Stimulated activated CD4-positive, alpha-beta T cell treated with anti-CD3 and anti-CD28 coated beads, Interleukin-1b, Interleukin-23, amount 100 ng/mL, for 48 hours (primary cell): ENCODE measurements around the gene ANKH.
A peak's percentile ranks its signal among the peaks of the same experiment; 100 is the strongest.

ENCODE experiments used
- DNase-seq: peaks from one replicate; pipeline ENCODE4 v3.0.0-alpha.2; 2020

ANKH gene

DNA sequence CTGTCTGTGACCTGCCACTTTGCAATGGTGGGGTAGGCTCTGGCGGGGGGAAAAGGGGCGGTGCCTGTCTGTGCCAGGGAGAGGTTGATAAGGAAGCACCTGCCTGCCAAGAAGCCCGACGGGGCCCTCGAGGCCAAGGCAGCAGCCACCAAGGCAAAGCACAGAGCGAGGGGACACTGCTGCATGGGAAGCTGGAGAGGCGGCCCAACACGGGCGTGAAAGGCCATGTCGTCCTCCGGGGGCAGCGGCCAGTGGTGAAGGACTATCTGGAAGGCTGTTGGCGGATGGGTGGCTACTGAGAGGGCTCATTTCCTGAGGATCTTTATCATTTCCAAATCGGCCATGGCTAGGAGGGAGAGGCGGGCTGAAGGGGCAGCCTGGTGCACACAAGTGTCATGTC is 140.7 kb downstream of the ANKH start:
- no peak for DNase-seq

DNA sequence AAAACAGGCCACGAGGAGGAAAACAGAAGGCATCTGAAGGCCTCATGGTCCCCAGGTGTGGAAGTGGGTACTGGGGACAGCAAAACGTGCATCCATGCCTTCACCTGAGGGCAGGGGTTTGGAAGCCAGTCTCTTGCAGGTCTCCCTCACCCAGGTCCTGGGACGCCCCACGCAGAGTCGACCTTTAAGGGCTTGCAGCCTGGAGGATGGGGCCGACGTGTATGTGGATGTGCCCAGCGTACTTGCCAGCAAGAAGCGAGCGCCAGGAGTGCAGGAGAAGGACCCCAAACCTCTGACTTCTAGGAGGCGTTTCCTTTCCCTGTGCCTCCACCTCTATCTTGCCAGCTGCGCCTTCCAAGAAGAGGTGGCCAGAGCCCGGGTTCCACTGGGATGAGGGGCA is 141.1 kb downstream of the ANKH start:
- DNase-seq: no peak

DNA sequence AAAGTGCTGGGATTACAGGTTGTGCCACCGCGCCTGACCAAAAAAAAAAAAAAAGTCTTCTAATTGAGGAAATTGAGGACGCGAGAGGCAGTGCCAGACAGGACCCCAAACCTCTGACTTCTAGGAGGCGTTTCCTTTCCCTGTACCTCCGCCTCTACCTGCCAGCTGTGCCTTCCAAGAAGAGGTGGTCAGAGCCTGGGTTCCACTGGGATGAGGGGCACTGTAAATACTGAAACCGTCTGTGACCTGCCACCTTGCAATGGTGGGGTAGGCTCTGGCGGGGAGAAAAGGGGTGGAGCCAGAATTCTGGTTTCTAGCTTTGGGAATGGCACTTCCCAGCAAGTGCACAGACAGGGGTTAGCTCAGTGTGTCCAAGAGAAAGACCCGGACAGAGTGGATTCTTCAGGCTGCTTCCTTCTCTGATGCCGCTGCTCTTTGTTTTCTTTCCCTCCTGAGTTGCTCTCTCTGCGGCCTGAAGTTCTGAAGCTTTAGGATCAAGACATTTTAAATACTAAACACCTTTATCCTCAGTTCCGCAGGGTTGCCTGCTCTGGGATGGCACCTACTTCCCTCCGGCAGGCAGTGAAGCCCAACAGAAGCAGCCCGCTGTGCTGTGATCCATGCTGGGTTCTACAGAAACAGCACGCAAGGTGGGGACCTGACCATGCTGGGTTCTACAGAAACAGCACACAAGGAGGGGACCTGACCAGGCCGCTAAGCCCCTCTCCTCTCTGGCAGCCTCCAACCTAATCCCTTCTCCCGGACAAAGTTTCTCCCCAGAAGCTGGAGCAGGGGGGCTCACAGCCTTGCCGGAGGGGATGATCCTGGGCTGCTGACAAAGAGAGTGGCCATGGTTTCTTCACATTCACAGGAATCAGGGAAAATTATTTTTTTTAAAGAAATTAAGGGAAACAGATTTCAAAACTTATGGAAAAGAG is 141.9 kb downstream of the ANKH start:
- no peak for DNase-seq

DNA sequence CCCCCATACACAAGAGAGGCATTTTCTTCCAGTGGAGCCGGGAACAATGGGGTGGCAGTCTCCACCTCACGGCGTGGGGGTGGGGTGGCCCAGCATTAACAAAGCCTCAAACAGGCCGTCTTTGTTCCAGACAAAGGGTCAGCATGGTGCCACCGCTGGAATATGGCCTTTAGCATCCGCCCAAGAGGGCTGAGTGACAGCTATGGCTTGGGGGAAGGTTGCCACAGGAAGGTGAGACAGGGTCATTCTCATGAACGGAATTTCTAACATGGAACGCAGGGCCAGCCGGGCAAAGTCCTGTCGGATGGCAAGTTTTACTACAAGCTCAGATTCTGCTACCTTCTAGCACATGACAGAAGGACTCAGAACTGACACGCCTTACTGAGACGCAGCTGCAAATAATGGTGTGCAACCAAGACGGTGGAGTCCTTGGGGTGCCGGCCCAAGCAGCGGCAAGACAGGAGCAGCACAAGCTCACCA is 143.1 kb downstream of the ANKH start:
- no peak for DNase-seq

DNA sequence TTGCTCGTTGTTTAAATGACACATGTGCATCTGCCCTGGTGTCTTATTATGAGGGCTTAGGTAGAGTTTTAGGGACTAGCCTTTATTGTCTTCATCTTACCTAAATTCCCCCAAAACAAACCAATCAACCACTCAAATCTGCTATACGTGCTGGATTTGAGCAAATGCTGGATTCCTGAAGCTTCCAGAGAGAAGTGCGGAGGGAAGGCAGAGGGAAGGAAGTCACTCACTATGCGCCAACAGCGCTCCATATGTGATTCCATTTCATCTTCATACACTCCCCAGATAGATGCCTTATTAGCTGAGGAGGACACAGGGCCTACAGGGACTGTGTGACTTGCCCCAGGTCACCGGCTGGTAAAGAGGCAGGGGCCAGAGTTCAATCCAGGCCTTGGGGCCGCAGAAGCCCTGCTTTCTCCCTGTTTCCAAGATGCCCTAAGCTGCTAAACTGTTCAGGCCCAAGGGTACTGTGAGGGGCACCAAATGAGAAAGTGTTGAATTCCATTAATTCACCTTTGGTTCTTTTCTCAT is 143.6 kb downstream of the ANKH start:
- DNase-seq: no peak

DNA sequence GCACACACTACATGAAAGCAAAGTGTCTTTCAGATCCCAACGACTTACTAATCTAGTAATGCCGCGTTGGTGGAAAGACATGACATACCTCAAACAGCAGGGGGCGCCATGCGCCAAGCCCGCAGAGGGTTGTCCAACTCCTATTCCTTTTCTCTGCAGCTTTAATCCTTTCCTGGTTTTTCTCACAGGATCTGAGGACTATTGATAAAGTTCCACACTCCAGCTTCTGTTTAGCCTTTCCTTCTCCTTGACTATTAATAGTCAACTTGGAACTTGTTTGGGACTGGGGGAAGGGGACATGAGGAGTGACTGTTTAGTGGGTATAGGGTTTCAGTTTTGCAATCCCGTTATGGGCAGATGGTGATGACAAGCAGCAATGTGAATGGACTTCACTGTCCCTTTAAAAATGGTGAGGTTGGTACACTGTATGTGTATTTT is 144.1 kb downstream of the ANKH start:
- DNase-seq: peak; percentile 70

DNA sequence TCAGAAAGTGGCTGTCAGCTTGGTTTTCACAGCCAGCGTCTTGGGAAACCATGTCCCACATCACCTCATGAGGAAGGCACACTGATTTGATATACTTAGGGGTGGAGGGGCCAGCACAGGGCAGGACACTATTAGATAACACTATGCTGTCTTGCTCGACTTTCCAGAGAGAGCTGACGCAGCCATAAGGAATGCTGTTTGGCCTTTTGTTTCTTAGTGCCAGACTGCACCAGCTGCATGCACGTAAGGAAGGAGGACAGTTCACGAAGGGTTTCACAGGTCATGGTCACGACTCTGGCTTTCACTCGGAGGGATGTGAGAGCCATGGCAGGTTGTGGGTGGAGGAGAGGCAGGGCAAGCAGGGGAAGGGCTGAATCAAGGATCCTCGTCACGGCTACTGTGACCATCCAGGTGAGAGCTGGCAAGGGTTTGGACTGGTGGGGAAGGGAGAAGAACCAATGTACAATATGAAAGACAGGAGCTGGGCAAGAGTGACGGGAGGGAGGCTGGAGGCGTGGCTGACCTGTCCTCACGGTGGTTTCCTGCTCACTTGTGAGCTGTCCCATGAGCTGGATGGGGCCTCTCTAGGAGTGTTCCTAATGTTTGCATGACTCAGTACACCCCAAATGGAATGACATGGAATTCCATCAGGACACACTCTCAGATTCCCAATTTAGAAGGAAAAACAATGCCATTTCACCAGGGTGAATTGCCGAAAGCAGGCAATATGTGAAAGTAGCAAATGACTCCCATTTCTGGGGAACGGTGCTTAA is 145.3 kb downstream of the ANKH start:
- no peak for DNase-seq

DNA sequence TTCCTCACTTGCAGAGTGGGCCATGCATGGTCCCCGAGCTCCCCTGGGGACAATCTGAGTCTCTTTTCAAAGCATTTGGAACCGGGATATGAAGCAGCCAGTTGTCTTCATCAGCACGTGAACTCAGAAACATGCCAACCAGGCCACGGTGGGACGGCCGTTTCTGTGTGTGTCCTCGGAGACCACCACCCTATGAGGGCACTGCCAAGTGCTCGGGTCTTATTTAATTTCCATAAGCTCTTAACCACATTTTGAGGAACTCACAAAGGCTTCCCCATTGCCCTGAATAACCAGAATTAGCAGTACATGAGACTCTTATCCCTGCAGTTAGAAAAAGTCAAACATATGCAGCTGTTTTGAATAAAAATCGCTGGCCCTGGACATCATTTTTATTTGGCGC is 146.9 kb downstream of the ANKH start:
- DNase-seq: no peak

DNA sequence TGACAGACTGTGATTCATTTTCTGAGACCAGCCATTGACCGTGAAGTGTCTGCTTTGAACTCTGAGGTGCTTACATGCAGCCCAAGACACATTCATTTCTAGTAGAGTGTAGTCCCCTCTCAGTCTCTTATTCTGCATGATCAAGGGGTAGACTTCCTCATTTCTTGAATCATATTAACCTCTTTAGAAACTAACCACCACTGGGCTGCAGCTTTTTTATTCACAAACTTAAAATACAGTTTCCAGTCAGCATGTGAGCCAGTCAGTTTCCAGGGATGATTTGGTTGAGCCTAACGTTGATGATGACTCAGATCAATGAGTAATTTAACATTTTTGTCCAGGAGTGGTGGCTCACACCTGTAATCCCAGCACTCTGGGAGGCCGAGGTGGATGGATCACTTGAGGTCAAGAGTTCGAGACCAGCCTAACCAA is 147.9 kb downstream of the ANKH start:
- DNase-seq: peak; percentile 37

DNA sequence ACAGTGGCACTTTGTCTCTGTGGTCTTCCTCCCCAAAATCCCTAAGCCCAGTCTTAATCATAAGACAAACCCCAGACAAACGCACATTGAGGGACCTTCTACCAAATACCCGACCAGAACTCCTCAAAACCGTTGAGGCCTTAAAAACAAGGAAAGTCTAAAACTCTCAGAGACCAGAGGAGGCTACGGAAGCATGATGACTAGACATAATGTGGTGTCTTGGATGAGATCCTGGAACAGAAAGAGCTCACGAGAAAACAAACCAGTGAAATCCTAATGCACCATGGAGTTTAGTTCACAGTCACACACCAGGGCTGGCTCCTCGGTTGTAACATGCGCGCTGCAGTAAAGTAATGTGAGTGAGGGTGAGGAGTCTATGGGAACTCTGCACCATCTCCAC is 148.7 kb downstream of the ANKH start:
- DNase-seq: no peak

DNA sequence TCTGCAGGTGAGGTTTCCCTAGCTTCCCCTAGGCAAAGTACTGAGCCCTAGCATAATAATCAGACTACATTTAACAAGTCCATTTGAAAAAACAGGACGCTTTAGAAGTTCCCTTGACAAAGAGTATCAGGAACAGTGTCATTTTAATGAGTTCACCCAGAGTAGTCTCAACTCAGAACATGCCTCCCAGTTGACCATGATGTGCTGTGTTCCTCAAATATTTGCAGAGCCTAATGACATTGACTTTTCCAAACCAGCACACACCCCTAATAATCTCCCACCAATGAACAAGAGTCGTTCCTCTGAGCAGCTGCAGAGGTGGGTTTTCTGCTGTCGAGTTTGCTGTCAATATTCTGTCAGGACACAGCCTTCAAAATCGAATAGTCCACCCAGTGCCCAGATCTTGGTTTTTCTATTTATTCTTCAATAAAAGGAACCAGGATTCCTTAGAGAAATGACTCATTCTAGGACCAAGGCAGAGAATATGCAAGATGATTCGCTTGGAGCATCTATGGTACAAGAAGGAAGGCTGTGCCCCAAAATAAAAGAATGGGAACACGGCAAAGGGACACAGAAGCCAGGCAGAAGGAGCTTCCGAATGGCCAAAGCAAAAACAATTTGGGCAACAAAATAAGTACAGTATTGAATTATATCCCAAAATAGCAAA is 149.5 kb downstream of the ANKH start:
- DNase-seq: no peak

DNA sequence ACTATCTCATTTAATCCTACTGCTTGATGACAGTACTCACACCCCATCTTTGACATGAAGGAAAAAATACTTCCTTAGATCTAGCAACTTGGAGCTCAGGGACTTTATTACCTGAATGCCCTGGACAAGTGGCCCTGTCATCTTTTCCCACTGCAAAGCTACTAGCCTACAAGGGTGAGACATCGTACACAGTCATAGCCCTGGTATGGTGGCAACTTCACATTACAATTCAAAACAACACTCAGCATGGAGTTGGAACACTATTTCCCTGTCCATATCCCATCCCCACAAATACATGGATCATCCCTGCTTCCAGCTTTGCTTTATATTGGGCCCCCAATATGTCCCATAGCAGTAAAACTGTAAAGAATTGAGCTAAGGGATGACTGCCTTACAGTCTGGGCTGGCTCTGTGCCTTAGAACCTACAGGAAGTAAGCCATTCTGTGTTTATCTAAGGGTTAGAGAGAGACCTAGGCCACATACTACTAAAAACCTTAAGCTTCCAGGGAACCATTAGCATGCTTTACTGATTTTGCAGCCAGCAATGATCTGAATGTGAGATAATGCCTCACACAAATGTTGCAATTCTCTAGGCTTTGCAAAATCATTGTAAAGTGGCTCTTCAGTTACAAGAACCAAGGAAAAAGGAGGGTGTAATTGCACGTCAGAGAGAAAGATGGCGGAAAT is 151.2 kb downstream of the ANKH start:
- DNase-seq: no peak

DNA sequence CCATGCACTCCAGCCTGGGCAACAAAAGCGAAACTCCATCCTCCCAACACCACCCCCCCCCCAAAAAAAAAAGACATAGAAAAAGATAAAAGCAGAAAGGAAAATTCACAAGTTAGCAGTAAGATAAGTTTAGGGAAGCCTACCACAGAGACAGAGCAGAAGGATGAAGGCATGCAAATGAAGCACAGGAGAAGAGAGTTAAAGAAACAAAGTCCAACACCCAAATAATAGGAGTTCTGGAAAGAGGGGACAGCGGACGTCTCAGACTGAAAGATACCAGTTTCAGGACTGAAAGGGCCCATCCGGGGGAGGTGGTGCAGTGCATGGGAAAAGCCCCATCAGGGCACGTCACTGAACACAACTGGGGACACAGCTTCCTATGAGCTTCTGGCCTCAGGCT is 152.8 kb downstream of the ANKH start:
- no peak for DNase-seq

DNA sequence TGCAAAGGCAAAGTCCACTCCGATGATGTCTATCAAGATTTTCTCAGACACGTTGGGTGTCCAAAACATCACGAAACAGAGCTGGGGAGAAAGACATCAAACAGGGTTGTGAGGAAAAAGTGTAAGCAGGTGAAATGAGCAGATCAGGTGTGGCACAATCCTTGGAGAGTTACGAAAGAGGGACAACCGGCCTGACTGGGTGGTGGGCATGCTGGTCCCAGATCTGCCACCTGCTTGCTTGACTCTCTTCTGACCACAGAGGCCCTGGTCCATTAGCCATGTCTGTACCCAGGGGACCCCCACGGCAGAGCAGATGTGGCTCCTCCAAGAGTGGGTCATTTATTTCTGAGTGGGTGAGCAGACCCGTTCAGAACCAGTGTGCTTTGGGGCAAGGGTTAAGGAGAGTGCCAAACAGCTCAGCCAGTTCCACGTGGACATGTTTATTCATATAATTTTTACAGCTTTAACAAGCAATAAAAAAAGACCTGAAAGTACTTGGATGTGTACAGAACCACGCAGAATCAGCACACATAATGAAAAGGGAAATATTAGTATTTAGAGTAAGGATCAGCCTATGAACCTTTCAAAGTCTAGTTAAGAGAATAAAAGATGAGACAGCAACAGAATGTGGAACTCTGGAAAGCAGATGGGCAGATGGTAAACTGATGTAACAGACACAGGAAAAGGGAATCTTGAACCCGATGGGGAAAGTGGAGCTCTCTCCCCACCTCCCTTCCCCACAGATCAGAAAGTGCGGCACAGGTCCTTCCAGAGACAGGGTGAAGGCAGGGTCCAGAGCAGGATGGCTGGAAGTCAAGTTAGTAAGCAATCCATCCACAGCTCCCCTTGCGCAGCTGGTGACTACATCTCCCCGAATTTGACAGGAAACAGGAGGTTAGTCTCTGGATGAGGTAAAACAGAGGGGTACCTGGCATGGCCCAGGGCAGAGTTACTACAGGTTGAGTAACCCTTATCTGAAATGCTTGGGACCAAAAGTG is 154.5 kb downstream of the ANKH start:
- DNase-seq: no peak

DNA sequence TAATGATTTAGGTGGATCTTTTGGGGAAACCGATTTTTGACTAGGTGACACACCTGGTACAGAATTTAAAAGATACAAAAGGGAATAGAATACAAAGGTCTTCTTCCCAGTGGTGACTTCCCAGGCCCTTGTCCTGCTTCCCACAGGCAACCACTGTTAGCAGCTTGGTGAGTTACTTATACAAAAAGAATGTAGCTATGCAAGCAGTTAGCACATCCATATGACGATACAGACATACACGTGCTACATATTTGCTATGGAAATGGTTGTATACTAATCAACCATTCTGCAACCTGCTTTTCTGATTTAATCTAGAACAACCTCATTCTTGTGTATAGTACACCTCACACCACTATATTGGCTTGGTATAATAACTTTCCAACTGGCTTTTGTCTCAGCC is 156.1 kb downstream of the ANKH start:
- no peak for DNase-seq

DNA sequence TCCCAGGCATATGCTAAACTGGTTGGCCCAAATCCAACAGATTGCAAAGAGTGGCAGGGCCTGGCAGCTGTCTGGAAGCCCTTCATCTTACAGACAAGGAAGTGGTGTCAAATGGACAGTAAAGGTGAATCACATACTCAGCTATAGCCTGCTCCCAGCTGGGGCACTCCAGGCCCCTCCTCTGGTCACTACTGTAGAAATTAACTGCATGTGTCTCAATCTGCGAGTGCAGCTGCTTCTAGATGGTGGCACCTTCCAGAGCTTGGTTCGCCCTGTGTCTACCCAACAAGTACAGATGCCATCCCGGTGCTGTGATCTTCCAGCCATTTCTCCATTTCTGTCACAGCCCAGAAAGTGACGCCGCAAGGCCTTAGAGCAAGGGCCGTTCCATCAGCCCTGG is 156.9 kb downstream of the ANKH start:
- no peak for DNase-seq

DNA sequence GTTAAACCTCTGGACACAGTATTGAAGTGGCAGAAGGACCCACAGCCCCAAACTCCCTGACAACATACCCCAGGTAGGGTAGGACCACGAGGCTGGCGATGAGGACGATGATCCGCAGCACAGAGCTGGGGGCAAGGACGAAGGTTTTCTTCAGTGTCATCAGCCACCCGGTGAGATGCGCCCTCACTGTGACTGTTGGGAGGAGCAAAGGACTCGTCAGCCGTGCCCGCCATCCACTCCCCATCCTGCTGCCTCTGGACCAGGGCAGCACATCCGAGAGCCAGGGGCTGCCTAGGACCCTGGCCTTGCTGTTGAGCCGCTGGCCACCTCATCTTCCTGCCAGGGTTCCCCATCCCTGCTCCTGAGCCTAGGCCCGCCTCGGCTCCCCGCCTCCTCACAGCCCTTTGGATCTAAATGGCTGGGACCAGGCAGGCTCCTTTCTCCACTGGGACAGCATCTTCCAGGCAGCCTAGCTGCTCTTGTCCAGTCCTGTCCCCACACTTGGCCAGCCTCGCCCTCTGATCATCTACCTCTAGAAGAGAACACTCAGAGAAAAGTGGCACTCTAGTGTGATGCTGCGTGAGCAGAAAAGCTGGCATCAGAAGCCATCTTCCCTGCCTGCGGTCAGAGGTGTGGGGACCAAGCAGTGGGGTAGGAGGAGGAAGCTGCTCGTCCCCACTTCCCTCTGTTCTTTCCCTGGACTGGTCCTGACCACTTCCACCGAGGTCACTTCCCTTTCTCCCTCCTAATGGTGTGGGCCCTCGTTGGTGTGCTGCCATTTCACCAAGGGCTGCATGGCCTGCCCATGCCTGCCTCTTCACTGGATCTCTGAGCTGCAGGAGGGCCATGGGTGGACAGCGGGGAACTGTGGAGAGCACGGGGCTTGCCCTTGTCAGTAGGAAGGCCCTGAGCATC is 157.8 kb downstream of the ANKH start:
- no peak for DNase-seq

DNA sequence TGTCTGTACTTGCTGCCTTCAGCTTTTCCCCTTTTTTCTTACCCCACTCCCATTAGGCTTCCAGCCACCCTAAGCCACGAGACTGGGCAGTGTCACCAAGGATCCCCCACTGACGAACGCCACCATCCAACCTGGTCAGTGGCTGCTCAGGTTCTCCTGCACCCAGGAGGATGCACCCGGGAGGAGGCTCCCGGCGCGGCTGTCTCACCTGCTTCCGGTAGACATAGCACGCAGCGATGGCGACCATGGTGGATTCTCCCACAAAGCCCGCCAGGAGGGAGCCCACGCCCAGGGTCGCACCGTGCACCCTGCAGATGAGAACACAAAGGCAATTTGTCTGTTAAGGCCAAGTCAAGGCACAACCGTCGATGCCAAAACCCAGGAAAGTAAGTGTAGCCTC is 158.9 kb downstream of the ANKH start:
- no peak for DNase-seq

DNA sequence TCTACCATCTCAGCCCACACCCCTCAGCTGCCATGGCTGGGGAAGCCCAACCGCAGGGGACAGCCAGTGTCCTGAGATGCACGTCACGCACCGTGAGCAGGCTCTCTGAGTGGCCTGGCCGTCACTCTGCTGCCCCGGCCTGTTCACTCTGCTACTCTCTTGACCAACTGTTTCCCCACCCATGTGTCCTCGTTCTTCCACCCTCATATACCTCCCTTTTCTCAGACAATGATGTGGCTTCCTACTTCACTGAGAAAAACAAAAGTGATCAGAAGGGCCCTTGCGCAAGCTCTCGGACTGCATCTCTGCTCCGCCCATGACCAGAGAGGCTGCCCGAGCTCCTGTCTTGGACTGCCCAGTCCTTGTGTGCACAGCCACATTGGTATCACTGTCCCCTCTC is 159.4 kb downstream of the ANKH start:
- no peak for DNase-seq
